ENCODE measurements around the gene HELB.

HELB gene

DNA sequence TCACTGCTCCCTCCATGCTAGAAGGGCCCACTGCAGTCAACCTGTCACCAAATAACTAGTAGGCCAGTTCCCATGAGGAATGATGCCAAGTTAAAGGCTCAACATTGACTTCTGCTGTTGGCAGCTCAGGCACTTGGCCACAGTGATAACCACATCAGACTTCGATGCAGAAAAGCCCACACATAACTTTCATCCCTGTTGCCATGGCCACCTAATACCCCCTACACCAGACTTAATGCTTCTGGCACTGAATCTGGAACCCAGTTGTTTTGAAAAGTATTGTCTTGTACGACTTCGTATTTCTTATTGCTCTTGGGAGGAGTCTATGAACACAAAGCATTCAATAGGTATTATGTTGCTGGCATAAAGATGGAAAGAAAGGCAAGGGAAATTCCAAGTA is 44.3 kb upstream of the HELB start:
- TF ChIP-seq, protein P1, sequence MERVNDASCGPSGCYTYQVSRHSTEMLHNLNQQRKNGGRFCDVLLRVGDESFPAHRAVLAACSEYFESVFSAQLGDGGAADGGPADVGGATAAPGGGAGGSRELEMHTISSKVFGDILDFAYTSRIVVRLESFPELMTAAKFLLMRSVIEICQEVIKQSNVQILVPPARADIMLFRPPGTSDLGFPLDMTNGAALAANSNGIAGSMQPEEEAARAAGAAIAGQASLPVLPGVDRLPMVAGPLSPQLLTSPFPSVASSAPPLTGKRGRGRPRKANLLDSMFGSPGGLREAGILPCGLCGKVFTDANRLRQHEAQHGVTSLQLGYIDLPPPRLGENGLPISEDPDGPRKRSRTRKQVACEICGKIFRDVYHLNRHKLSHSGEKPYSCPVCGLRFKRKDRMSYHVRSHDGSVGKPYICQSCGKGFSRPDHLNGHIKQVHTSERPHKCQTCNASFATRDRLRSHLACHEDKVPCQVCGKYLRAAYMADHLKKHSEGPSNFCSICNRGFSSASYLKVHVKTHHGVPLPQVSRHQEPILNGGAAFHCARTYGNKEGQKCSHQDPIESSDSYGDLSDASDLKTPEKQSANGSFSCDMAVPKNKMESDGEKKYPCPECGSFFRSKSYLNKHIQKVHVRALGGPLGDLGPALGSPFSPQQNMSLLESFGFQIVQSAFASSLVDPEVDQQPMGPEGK (CRISPR knock-in tag; IDR thresholded peaks at IDR 0.05; ENCODE audit: borderline replicate concordance), result no peak
- TF ChIP-seq GLIS3 (CRISPR knock-in tag; IDR thresholded peaks at IDR 0.05) (no peak), CREB5 (CRISPR knock-in tag; IDR thresholded peaks at IDR 0.05; ENCODE audit: low read depth) (no peak), CSDC2 (CRISPR knock-in tag; IDR thresholded peaks at IDR 0.05) (no peak), ZNF8 (CRISPR knock-in tag; IDR thresholded peaks at IDR 0.05) (no peak), TSHZ2 (CRISPR knock-in tag; IDR thresholded peaks at IDR 0.05) (no peak), ARNTL (CRISPR knock-in tag; IDR thresholded peaks at IDR 0.05; ENCODE audit: borderline replicate concordance, low read depth) (no peak), ZFP30 (CRISPR knock-in tag; IDR thresholded peaks at IDR 0.05) (no peak), OSR1 (CRISPR knock-in tag; IDR thresholded peaks at IDR 0.05) (no peak), ZFP3 (CRISPR knock-in tag; IDR thresholded peaks at IDR 0.05) (no peak), ISL1 (CRISPR knock-in tag; IDR thresholded peaks at IDR 0.05) (no peak), BACH2 (CRISPR knock-in tag; IDR thresholded peaks at IDR 0.05; ENCODE audit: borderline replicate concordance) (no peak), SNAI2 (CRISPR knock-in tag; IDR thresholded peaks at IDR 0.05) (no peak), ZC3H10 (CRISPR knock-in tag; IDR thresholded peaks at IDR 0.05) (no peak), TOX (CRISPR knock-in tag; IDR thresholded peaks at IDR 0.05; ENCODE audit: borderline replicate concordance) (no peak), PPARA (CRISPR knock-in tag; IDR thresholded peaks at IDR 0.05; ENCODE audit: borderline replicate concordance) (no peak), ESRRG (CRISPR knock-in tag; IDR thresholded peaks at IDR 0.05) (no peak), TCF4 (CRISPR knock-in tag; IDR thresholded peaks at IDR 0.05; ENCODE audit: borderline replicate concordance) (no peak), RARB (CRISPR knock-in tag; IDR thresholded peaks at IDR 0.05) (no peak)
- TF ChIP-seq, protein P2, sequence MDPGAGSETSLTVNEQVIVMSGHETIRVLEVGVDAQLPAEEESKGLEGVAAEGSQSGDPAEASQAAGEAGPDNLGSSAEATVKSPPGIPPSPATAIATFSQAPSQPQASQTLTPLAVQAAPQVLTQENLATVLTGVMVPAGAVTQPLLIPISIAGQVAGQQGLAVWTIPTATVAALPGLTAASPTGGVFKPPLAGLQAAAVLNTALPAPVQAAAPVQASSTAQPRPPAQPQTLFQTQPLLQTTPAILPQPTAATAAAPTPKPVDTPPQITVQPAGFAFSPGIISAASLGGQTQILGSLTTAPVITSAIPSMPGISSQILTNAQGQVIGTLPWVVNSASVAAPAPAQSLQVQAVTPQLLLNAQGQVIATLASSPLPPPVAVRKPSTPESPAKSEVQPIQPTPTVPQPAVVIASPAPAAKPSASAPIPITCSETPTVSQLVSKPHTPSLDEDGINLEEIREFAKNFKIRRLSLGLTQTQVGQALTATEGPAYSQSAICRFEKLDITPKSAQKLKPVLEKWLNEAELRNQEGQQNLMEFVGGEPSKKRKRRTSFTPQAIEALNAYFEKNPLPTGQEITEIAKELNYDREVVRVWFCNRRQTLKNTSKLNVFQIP (CRISPR knock-in tag; IDR thresholded peaks at IDR 0.05; ENCODE audit: borderline replicate concordance, low read depth), result no peak
- ATAC-seq, result no peak

- TF ChIP-seq ZNF565 (CRISPR knock-in tag; conservative IDR thresholded peaks at IDR 0.05; ENCODE audit: low read depth) (no peak), ZFP30 (CRISPR knock-in tag; IDR thresholded peaks at IDR 0.05) (no peak), SNAI2 (CRISPR knock-in tag; IDR thresholded peaks at IDR 0.05) (no peak)
- TF ChIP-seq, protein P2 (CRISPR knock-in tag; IDR thresholded peaks at IDR 0.05; ENCODE audit: borderline replicate concordance, low read depth), result no peak
- no peak for ATAC-seq
Measured at GRCh38 chr12:66262737-66263136, 39.6 kb upstream of the HELB start.

DNA sequence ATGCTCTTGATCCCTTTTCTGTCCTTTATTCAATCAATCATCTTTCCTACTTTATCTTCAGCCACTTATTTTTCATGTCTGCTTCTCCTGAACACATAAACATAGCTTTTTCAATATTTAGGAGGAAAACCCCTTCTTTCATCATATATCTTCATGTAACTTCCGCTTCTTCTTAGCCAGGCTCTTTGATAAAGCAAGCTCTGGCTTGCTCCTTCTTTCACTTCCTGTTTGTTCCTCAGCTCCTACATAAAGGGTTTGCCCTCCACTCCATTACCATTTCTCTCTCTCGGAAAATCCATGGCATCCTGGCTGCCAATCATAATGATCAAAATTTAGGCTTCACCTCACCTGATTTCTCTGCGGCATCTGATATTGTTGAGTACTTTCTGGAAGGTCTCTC is 33.7 kb upstream of the HELB start:
- no peak for TF ChIP-seq CREB5 (CRISPR knock-in tag; IDR thresholded peaks at IDR 0.05; ENCODE audit: low read depth)
- TF ChIP-seq CSDC2 (CRISPR knock-in tag; IDR thresholded peaks at IDR 0.05), result no peak
- TF ChIP-seq TCF4 (CRISPR knock-in tag; IDR thresholded peaks at IDR 0.05; ENCODE audit: borderline replicate concordance), result no peak
- no peak for TF ChIP-seq ZFP30 (CRISPR knock-in tag; IDR thresholded peaks at IDR 0.05)
- TF ChIP-seq ARNTL (CRISPR knock-in tag; IDR thresholded peaks at IDR 0.05; ENCODE audit: borderline replicate concordance, low read depth), result no peak
- no peak for TF ChIP-seq SNAI2 (CRISPR knock-in tag; IDR thresholded peaks at IDR 0.05)
- TF ChIP-seq ZC3H10 (CRISPR knock-in tag; IDR thresholded peaks at IDR 0.05), result no peak
- TF ChIP-seq ZNF565 (CRISPR knock-in tag; conservative IDR thresholded peaks at IDR 0.05; ENCODE audit: low read depth), result no peak
- TF ChIP-seq, protein P3, sequence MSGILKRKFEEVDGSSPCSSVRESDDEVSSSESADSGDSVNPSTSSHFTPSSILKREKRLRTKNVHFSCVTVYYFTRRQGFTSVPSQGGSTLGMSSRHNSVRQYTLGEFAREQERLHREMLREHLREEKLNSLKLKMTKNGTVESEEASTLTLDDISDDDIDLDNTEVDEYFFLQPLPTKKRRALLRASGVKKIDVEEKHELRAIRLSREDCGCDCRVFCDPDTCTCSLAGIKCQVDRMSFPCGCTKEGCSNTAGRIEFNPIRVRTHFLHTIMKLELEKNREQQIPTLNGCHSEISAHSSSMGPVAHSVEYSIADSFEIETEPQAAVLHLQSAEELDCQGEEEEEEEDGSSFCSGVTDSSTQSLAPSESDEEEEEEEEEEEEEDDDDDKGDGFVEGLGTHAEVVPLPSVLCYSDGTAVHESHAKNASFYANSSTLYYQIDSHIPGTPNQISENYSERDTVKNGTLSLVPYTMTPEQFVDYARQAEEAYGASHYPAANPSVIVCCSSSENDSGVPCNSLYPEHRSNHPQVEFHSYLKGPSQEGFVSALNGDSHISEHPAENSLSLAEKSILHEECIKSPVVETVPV (CRISPR knock-in tag; IDR thresholded peaks at IDR 0.05), result no peak
- TF ChIP-seq TSHZ2 (CRISPR knock-in tag; IDR thresholded peaks at IDR 0.05), result no peak
- ATAC-seq, result no peak

Data from SK-N-SH treated with all-trans-retinoic acid at 6 μM for 48 hours (cell line).